HepG2 (cell line): ENCODE measurements around the gene C7orf57. TPM values are rescaled to one million over a fixed set of nuclear protein-coding genes. Genes with fewer than 3 reads are reported as not detected.

ENCODE experiments used
- ARNT2 ChIP-seq: sonication (generic); formaldehyde crosslinking; IDR thresholded peaks from 2 replicates; pipeline ENCODE4 v1.8.0; 2022; ENCODE audit warnings: mild to moderate bottlenecking, low read depth, missing genetic modification reagents, moderate library complexity
- BORCS8-MEF2B ChIP-seq: sonication (generic); formaldehyde crosslinking; IDR thresholded peaks from 2 replicates; pipeline ENCODE4 v1.8.0; 2022; ENCODE audit warnings: mild to moderate bottlenecking, missing genetic modification reagents
- ETV5 ChIP-seq: IDR thresholded peaks from 2 replicates; pipeline ENCODE4 v1.6.1; 2018; ENCODE audit warnings: missing biosample characterization, missing genetic modification reagents, inconsistent platforms, borderline replicate concordance
- ETV6 ChIP-seq: sonication (generic); formaldehyde crosslinking; conservative IDR thresholded peaks from 2 replicates; pipeline ENCODE4 v1.4.0; 2020; ENCODE audit warnings: missing genetic modification reagents
- FOXA3 ChIP-seq: IDR thresholded peaks from 2 replicates; pipeline ENCODE4 v1.6.1; 2016; ENCODE audit warnings: missing genetic modification reagents, missing compliant biosample characterization
- GABPA ChIP-seq, 2 experiments: IDR thresholded peaks; 2 replicates each; pipeline ENCODE4 v1.6.1; 2011 to 2016; ENCODE audit warnings: low read depth in 2 of 2, low read length in 1 of 2, missing biosample characterization in 1 of 2, missing genetic modification characterization in 1 of 2
- GATA4 ChIP-seq: sonication (generic); IDR thresholded peaks from 2 replicates; pipeline ENCODE4 v1.6.1; 2016; ENCODE audit warnings: antibody characterized with exemption, low read depth, borderline replicate concordance
- HCFC1 ChIP-seq: fragments of 150-350 bp; IDR thresholded peaks from 2 replicates; pipeline ENCODE4 v1.6.1; 2014; ENCODE audit warnings: low read depth, low read length
- HDAC6 ChIP-seq: fragments of 200-600 bp; sonication (generic); IDR thresholded peaks from 2 replicates; pipeline ENCODE4 v1.7.0; 2017; ENCODE audit warnings: mild to moderate bottlenecking, antibody characterized with exemption, low read length, low read depth
- MTF1 ChIP-seq: sonication (generic); formaldehyde crosslinking; IDR thresholded peaks from 2 replicates; pipeline ENCODE4 v1.5.0; 2020; ENCODE audit warnings: missing genetic modification reagents
- NFRKB ChIP-seq: fragments of 450-650 bp; IDR thresholded peaks from 2 replicates; pipeline ENCODE4 v1.6.1; 2017
- NR2C2 ChIP-seq: sonication (generic); formaldehyde crosslinking; IDR thresholded peaks from 2 replicates; pipeline ENCODE4 v1.4.0; 2020; ENCODE audit warnings: missing genetic modification reagents, mild to moderate bottlenecking, moderate library complexity, borderline replicate concordance
- RELA ChIP-seq: sonication (generic); formaldehyde crosslinking; IDR thresholded peaks from 2 replicates; pipeline ENCODE4 v1.4.0; 2020; ENCODE audit warnings: missing genetic modification reagents
- SAFB2 ChIP-seq: sonication (generic); formaldehyde crosslinking; IDR thresholded peaks from 2 replicates; pipeline ENCODE4 v1.5.1; 2020; ENCODE audit warnings: missing genetic modification reagents, low read depth, mild to moderate bottlenecking, borderline replicate concordance
- SMARCC2 ChIP-seq: fragments of 450-650 bp; IDR thresholded peaks from 2 replicates; pipeline ENCODE4 v1.6.1; 2017; ENCODE audit warnings: antibody characterized with exemption, mild to moderate bottlenecking
- SPEN ChIP-seq: sonication (generic); formaldehyde crosslinking; IDR thresholded peaks from 2 replicates; pipeline ENCODE4 v1.5.1; 2020; ENCODE audit warnings: low read depth, mild to moderate bottlenecking, missing genetic modification reagents
- TGIF2 ChIP-seq: IDR thresholded peaks from 2 replicates; pipeline ENCODE4 v1.6.1; 2016; ENCODE audit warnings: control low read depth, missing compliant biosample characterization
- ZFP41 ChIP-seq: sonication (generic); formaldehyde crosslinking; IDR thresholded peaks from 2 replicates; pipeline ENCODE4 v1.4.0; 2020; ENCODE audit warnings: mild to moderate bottlenecking, missing genetic modification reagents, borderline replicate concordance
- ZNF143 ChIP-seq: sonication (generic); formaldehyde crosslinking; IDR thresholded peaks from 2 replicates; pipeline ENCODE4 v1.4.0; 2020; ENCODE audit warnings: missing genetic modification reagents
- ZNF205 ChIP-seq: IDR thresholded peaks from 2 replicates; pipeline ENCODE4 v1.6.1; 2018; ENCODE audit warnings: missing biosample characterization, missing genetic modification reagents
- ZNF230 ChIP-seq: sonication (generic); formaldehyde crosslinking; IDR thresholded peaks from 2 replicates; pipeline ENCODE4 v1.4.0; 2020; ENCODE audit warnings: mild to moderate bottlenecking, missing genetic modification reagents
- ZNF264 ChIP-seq: sonication (generic); formaldehyde crosslinking; IDR thresholded peaks from 2 replicates; pipeline ENCODE4 v1.4.0; 2020; ENCODE audit warnings: missing genetic modification reagents
- ZNF326 ChIP-seq: sonication (generic); formaldehyde crosslinking; IDR thresholded peaks from 2 replicates; pipeline ENCODE4 v1.4.0; 2020; ENCODE audit warnings: missing genetic modification reagents, borderline replicate concordance
- ZNF350 ChIP-seq: sonication (generic); formaldehyde crosslinking; IDR thresholded peaks from 2 replicates; pipeline ENCODE4 v1.4.0; 2020; ENCODE audit warnings: mild to moderate bottlenecking, low read depth, missing genetic modification reagents, borderline replicate concordance
- ZNF431 ChIP-seq: sonication (generic); formaldehyde crosslinking; IDR thresholded peaks from 2 replicates; pipeline ENCODE4 v1.9.0; 2022; ENCODE audit warnings: missing genetic modification reagents, low read depth, mild to moderate bottlenecking, borderline replicate concordance
- ZNF546 ChIP-seq: sonication (generic); formaldehyde crosslinking; conservative IDR thresholded peaks from 2 replicates; pipeline ENCODE4 v1.8.1; 2023; ENCODE audit warnings: mild to moderate bottlenecking, missing genetic modification reagents
- ZNF614 ChIP-seq: IDR thresholded peaks from 2 replicates; pipeline ENCODE4 v1.6.1; 2018; ENCODE audit warnings: missing biosample characterization, missing genetic modification reagents, inconsistent platforms, borderline replicate concordance
- ZNF713 ChIP-seq: sonication (generic); formaldehyde crosslinking; IDR thresholded peaks from 2 replicates; pipeline ENCODE4 v1.4.0; 2020; ENCODE audit warnings: mild to moderate bottlenecking, missing genetic modification reagents
- ZNF788 ChIP-seq: sonication (generic); formaldehyde crosslinking; IDR thresholded peaks from 2 replicates; pipeline ENCODE4 v1.5.0; 2020; ENCODE audit warnings: mild to moderate bottlenecking, missing genetic modification reagents, borderline replicate concordance
- ZNF816 ChIP-seq: sonication (generic); formaldehyde crosslinking; IDR thresholded peaks from 2 replicates; pipeline ENCODE4 v1.8.0; 2022; ENCODE audit warnings: missing genetic modification reagents, mild to moderate bottlenecking, borderline replicate concordance
- ZNF878 ChIP-seq: sonication (generic); formaldehyde crosslinking; IDR thresholded peaks from 2 replicates; pipeline ENCODE4 v1.8.1; 2023; ENCODE audit warnings: mild to moderate bottlenecking, missing genetic modification reagents, moderate library complexity
- polyA plus RNA-seq, 8 experiments: library from polyadenylated mRNA; depleted of rRNA in 3 of 8; stranded (reverse) in 7 of 8; unstranded in 1 of 8; fragments of >200 nt; fragmentation: Illumina TruSeq in 4 of 8; extraction: Trizol in 4 of 8; gene quantifications; 2 replicates each; pipeline versions ENCODE4 v1.2.1 to v1.2.3, GENCODE V29; 2011 to 2016; ENCODE audit warnings: low read depth in 4 of 8, missing spikeins in 1 of 8, mixed read lengths in 1 of 8; ENCODE audit not compliant: insufficient read depth in 1 of 8
- total RNA-seq, 5 experiments: library from RNA; depleted of rRNA; stranded (reverse); fragments of >200 nt; fragmentation: Illumina TruSeq; extraction: Trizol; gene quantifications; 2 replicates each; pipeline ENCODE4 v1.2.3, GENCODE V29; 2016; ENCODE audit warnings: low read depth in 1 of 5
- TF ChIP-seq, protein P1 (sequence below): IDR thresholded peaks from 2 replicates; pipeline ENCODE4 v1.6.1; 2016; ENCODE audit warnings: missing genetic modification reagents, missing compliant biosample characterization
- TF ChIP-seq, protein P2 (sequence below): sonication (generic); formaldehyde crosslinking; IDR thresholded peaks from 2 replicates; pipeline ENCODE4 v1.8.0; 2022; ENCODE audit warnings: mild to moderate bottlenecking, missing genetic modification reagents, moderate library complexity

The C7orf57 gene
- total and polyA plus RNA-seq, 2 of the 13 experiments (the other 11 are each of a cell fraction or from before 2014, with no cell fraction given), result not detected

DNA sequence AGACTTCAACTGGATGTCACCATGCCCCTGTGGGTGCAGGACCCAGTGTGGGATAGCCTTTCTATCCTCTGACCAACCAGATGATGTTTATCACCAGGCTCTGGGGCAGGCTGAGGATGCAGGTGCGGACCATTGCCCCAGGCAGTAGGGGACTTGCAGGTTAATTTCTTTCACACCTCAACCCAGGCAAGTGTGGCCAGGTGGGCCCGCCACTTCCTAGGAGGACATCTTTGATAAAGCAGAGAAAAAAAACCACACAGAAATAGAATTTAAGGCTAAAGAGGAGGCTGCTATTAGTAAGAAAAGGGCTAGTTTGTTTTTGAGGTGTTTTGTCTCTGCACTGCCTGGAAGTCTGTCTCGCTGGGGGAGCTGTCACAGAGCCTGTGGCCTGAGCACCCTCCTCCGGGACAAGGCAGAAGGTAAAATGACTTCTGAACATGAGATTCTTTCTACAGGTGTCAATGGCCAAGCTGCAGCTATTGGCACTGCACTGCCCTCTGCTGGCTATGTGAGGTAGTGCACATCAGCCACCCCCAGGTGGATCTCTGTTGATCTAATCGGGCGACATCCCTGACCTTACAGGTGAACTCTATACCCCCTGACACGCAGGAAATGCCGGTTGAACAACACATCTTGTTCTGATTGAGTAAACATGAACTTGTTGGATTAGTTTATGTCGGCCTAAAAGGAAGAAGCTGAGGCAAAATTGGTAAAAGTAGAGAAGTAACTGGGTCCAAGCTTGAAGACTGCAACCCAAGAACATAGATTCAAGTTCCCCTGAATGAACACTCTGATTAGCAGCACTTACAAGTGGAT lies 74.7 kb downstream of the C7orf57 start (continued):
- no peak for TF ChIP-seq ZNF431 (CRISPR knock-in tag)
- TF ChIP-seq, protein P1, sequence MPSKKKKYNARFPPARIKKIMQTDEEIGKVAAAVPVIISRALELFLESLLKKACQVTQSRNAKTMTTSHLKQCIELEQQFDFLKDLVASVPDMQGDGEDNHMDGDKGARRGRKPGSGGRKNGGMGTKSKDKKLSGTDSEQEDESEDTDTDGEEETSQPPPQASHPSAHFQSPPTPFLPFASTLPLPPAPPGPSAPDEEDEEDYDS (CRISPR knock-in tag), result no peak
- no peak for TF ChIP-seq ARNT2 (CRISPR knock-in tag)
- TF ChIP-seq HCFC1, result no peak
- TF ChIP-seq MTF1 (CRISPR knock-in tag), result no peak
- TF ChIP-seq SMARCC2, result no peak
- no peak for TF ChIP-seq HDAC6
- TF ChIP-seq ZNF816 (CRISPR knock-in tag), result no peak
- no peak for TF ChIP-seq ZNF143
- no peak for TF ChIP-seq ZNF326 (CRISPR knock-in tag)
- no peak for TF ChIP-seq ETV6 (CRISPR knock-in tag)
- TF ChIP-seq ZNF713 (CRISPR knock-in tag), result no peak
- peak; percentile 33; the same call in 1 of the 2 replicates for TF ChIP-seq ETV5
- TF ChIP-seq ZNF878, result no peak
- TF ChIP-seq, protein P2, sequence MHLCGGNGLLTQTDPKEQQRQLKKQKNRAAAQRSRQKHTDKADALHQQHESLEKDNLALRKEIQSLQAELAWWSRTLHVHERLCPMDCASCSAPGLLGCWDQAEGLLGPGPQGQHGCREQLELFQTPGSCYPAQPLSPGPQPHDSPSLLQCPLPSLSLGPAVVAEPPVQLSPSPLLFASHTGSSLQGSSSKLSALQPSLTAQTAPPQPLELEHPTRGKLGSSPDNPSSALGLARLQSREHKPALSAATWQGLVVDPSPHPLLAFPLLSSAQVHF (CRISPR knock-in tag), result no peak
- no peak; the same call in 1 of the 2 replicates for TF ChIP-seq ZNF788 (CRISPR knock-in tag)
- TF ChIP-seq ZNF546, result no peak
- TF ChIP-seq GATA4, result no peak
- TF ChIP-seq ZNF205 (CRISPR knock-in tag), result peak; percentile 50; the same call in 1 of the 2 replicates
- TF ChIP-seq SPEN (CRISPR knock-in tag), result peak; percentile 39; the same call in 1 of the 2 replicates
- TF ChIP-seq ZFP41 (CRISPR knock-in tag), result no peak
- no peak for TF ChIP-seq RELA (CRISPR knock-in tag)
- TF ChIP-seq BORCS8-MEF2B, result peak; percentile 68; the same call in 1 of the 2 replicates
- 0 out of 2 replicates have a peak, but pooled peaks have one; percentile 37 for TF ChIP-seq FOXA3 (CRISPR knock-in tag)
- no peak for TF ChIP-seq SAFB2 (CRISPR knock-in tag)
- no peak for TF ChIP-seq ZNF614 (CRISPR knock-in tag)
- TF ChIP-seq GABPA (IDR thresholded peaks at IDR 0.05; ENCODE audit: low read depth, low read length), result no peak
- TF ChIP-seq GABPA (CRISPR knock-in tag; IDR thresholded peaks at IDR 0.05; ENCODE audit: low read depth), result peak; percentile 28; the same call in 1 of the 2 replicates
- TF ChIP-seq ZNF264, result no peak
- TF ChIP-seq ZNF350 (CRISPR knock-in tag), result 0 out of 2 replicates have a peak, but pooled peaks have one; percentile 41
- TF ChIP-seq NFRKB, result no peak
- no peak for TF ChIP-seq ZNF230 (CRISPR knock-in tag)
- peak; percentile 44; the same call in 1 of the 2 replicates for TF ChIP-seq TGIF2 (CRISPR knock-in tag)
- TF ChIP-seq NR2C2 (CRISPR knock-in tag), result peak; percentile 52; the same call in 1 of the 2 replicates
